ENCODE data around the gene ATXN1. TPM values are rescaled to one million over a fixed set of nuclear protein-coding genes. Genes with fewer than 3 reads are reported as not detected.

The ATXN1 gene
- polyA plus RNA-seq, 2 of the 4 experiments (the other 2 are of a cell fraction), result 2.9 to 8.3 TPM

GRCh38 chr6:16696496-16696895, 64.8 kb downstream of the ATXN1 start:
- Histone ChIP-seq H3K4me1 (peaks cover 44% of the 10 kb centered on the region), H3K4me2 (no peak overlapping the region), H3K27ac (no peak overlapping the region), H3K9me3 (no peaks in the 10 kb centered on the region), H3K4me3 (no peak overlapping the region)
- ChIA-PET POLR2A (no interaction called here), CTCF (interaction anchor here (0.7 to 1.6 kb wide), 3 partner anchors 9 to 17 kb away, joined by 3 read pairs; no protein-coding TSS in a partner anchor)
- 72% methylated on average over 2 of the region's 2 CpGs for WGBS (ENCODE audit: missing lambda C conversion rate)
- no peak for FAIRE-seq
- no peak for DNase-seq (ENCODE audit: low read depth in 1 of 2, low spot score in 1 of 2)
- no peak for ATAC-seq
- TF ChIP-seq MYC (IDR thresholded peaks at IDR 0.05; ENCODE audit: borderline replicate concordance, low read length) (no peak), RCOR1 (IDR thresholded peaks at IDR 0.05; ENCODE audit: low read depth, low read length) (no peak), RNF2 (IDR thresholded peaks at IDR 0.05; ENCODE audit: borderline replicate concordance, low read depth) (no peak), NPAS2 (CRISPR knock-in tag; IDR thresholded peaks at IDR 0.05; ENCODE audit: borderline replicate concordance) (no peak), MAX (IDR thresholded peaks at IDR 0.05) (no peak), ESRRA (IDR thresholded peaks at IDR 0.05; ENCODE audit: borderline replicate concordance, low read length) (no peak), CHD4 (IDR thresholded peaks at IDR 0.05; ENCODE audit: borderline replicate concordance) (no peak), TP53 (CRISPR knock-in tag; IDR thresholded peaks at IDR 0.05) (no peak), E2F6 (IDR thresholded peaks at IDR 0.05; ENCODE audit: borderline replicate concordance, low read depth) (no peak), HOXA7 (CRISPR knock-in tag; IDR thresholded peaks at IDR 0.05) (no peak), KDM5A (IDR thresholded peaks at IDR 0.05) (no peak), PBX3 (IDR thresholded peaks at IDR 0.05) (no peak), CBX2 (IDR thresholded peaks at IDR 0.05; ENCODE audit: borderline replicate concordance, low read depth) (no peak)

- TF ChIP-seq FOSL2 (IDR thresholded peaks at IDR 0.05) (no peak), FOSL2 (CRISPR knock-in tag; IDR thresholded peaks at IDR 0.05) (no peak), SREBF2 (IDR thresholded peaks at IDR 0.05) (no peak), ZSCAN20 (CRISPR knock-in tag; IDR thresholded peaks at IDR 0.05) (no peak), RNF2 (IDR thresholded peaks at IDR 0.05; ENCODE audit: borderline replicate concordance, low read depth) (no peak), BHLHE40 (IDR thresholded peaks at IDR 0.05; ENCODE audit: low read depth, low read length) (no peak), HES2 (IDR thresholded peaks at IDR 0.05) (no peak), ESRRA (IDR thresholded peaks at IDR 0.05; ENCODE audit: borderline replicate concordance, low read length) (no peak), HMGXB4 (CRISPR knock-in tag; IDR thresholded peaks at IDR 0.05; ENCODE audit: borderline replicate concordance) (no peak), EP300 (IDR thresholded peaks at IDR 0.05) (no peak), EHF (CRISPR knock-in tag; IDR thresholded peaks at IDR 0.05) (no peak), CHD4 (IDR thresholded peaks at IDR 0.05; ENCODE audit: borderline replicate concordance) (no peak), SMC3 (IDR thresholded peaks at IDR 0.05) (no peak), ZFP36 (IDR thresholded peaks at IDR 0.05; ENCODE audit: borderline replicate concordance, partially characterized antibody) (no peak), KDM5A (IDR thresholded peaks at IDR 0.05) (no peak), ATOH8 (CRISPR knock-in tag; IDR thresholded peaks at IDR 0.05; ENCODE audit: low read depth) (no peak), JUN (IDR thresholded peaks at IDR 0.05) (no peak)
- Histone ChIP-seq H3K9me3 (no peaks in the 10 kb centered on the region), H3K4me3 (no peak overlapping the region), H3K4me2 (no peak overlapping the region), H3K27ac (peak overlapping the region in 1 of 2 experiments; percentile 51; a peak in 2 of 6 replicates), H3K4me1 (peaks cover 50% of the 10 kb centered on the region)
- DNase-seq (ENCODE audit: low read depth in 1 of 2, low spot score in 1 of 2), result no peak
- WGBS (ENCODE audit: missing lambda C conversion rate), result 91% methylated on average over 4 of the region's 4 CpGs
- no peak for ATAC-seq
- CTCF ChIA-PET, result interaction anchor here (0.6 to 1.4 kb wide), 2 partner anchors 22 to 184 kb away, joined by 3 to 4 read pairs; no protein-coding TSS in a partner anchor
- no peak for FAIRE-seq
- POLR2A ChIA-PET, result no interaction called here
Measured at GRCh38 chr6:16694781-16695578, 66.3 kb downstream of the ATXN1 start.
